ENCODE data around the gene RTTN. TPM values are rescaled to one million over a fixed set of nuclear protein-coding genes. Genes with fewer than 3 reads are reported as not detected.

Gene RTTN
- total and polyA plus RNA-seq, 9 of the 15 experiments (the other 6 are each of a cell fraction or from before 2014, with no cell fraction given), result 3.1 to 18.3 (median 10.6) TPM

- Histone ChIP-seq H3K27ac (ENCODE audit: extremely low read depth, low read depth, low read length) (no peak overlapping the region), H3K4me2 (ENCODE audit: insufficient read depth, low read length) (no peak overlapping the region), H4K20me1 (replicated peaks; ENCODE audit: control insufficient read depth, insufficient read depth, low read length) (no peaks in the 10 kb centered on the region), H3K9me1 (ENCODE audit: control insufficient read depth, insufficient read depth, low read length) (no peaks in the 10 kb centered on the region), H3K9ac (ENCODE audit: insufficient read depth in 1 of 2, low read depth in 2 of 2, low read length in 2 of 2) (no peak overlapping the region), H3K36me3 (ENCODE audit: control insufficient read depth, insufficient read depth, low read length) (peaks cover 9% of the 10 kb centered on the region; the same call in 2 of the 3 replicates), H2AFZ (ENCODE audit: low read depth, low read length) (no peak overlapping the region), H3K79me2 (ENCODE audit: control insufficient read depth, insufficient read depth, low read length) (no peaks in the 10 kb centered on the region), H3K9me3 (replicated peaks; ENCODE audit: control insufficient read depth, insufficient read depth, low read depth, low read length) (no peaks in the 10 kb centered on the region), H3K27me3 (ENCODE audit: control insufficient read depth in 2 of 2, insufficient read depth in 2 of 2, low read length in 2 of 2) (no peaks in the 10 kb centered on the region), H3K4me1 (replicated peaks in 1 of 2; ENCODE audit: control insufficient read depth in 2 of 2, insufficient read depth in 2 of 2, low read length in 2 of 2) (no peaks in the 10 kb centered on the region), H3K4me3 (no peak overlapping the region)
- WGBS (ENCODE audit: insufficient coverage, low coverage, missing lambda C conversion rate), result 95% methylated on average over 4 of the region's 4 CpGs
- no peak for ATAC-seq
- ChIA-PET CTCF (ENCODE audit: low intra/inter-chr PET ratio) (no interaction called here), POLR2A (no interaction called here)
- FAIRE-seq, result no peak
- in situ Hi-C loops (cut with MboI) (no loop called here), intact Hi-C loops (cut with micrococcal nuclease) (no loop called here)
- DNase-seq (ENCODE audit: extremely low read depth in 1 of 4, low spot score in 3 of 4), result no peak
- BruUV-seq (replicated peaks), result no TSS peak
- TF ChIP-seq ILK (tag; IDR thresholded peaks at IDR 0.05; ENCODE audit: borderline replicate concordance, low read depth) (no peak), BRF2 (IDR thresholded peaks at IDR 0.05; ENCODE audit: borderline replicate concordance, insufficient read depth, insufficient read length) (no peak), CHD7 (IDR thresholded peaks at IDR 0.05; ENCODE audit: low read depth, low read length) (no peak), CREB3 (tag; conservative IDR thresholded peaks at IDR 0.05; ENCODE audit: low read depth) (no peak)
Observed at GRCh38 chr18:70124139-70124538, 81.3 kb downstream of the RTTN start.
